GM23338 (cell line): ENCODE results near the gene RNF150.

Experiments used
- CREB1 ChIP-seq: fragments of 250-450 bp; sonication (Bioruptor Pico); IDR thresholded peaks from 2 replicates; pipeline ENCODE4 v1.5.0; 2020; ENCODE audit warnings: low read depth, mild to moderate bottlenecking, moderate library complexity
- EZH2 ChIP-seq: fragments of 200-600 bp; sonication (generic); IDR thresholded peaks from one replicate; pipeline ENCODE4 v1.8.0; 2017; ENCODE audit warnings: antibody characterized with exemption, mild to moderate bottlenecking, low read depth; ENCODE audit not compliant: unreplicated experiment
- EZH2phosphoT487 ChIP-seq: fragments of 200-600 bp; sonication (generic); IDR thresholded peaks from one replicate; pipeline ENCODE4 v1.8.1; 2018; ENCODE audit warnings: antibody characterized with exemption; ENCODE audit not compliant: unreplicated experiment
- JUNB ChIP-seq: IDR thresholded peaks from one replicate; pipeline ENCODE4 v1.6.1; 2016; ENCODE audit warnings: antibody characterized with exemption; ENCODE audit not compliant: unreplicated experiment
- NANOG ChIP-seq: IDR thresholded peaks from 2 replicates; pipeline ENCODE4 v1.6.1; 2016; ENCODE audit warnings: antibody characterized with exemption, borderline replicate concordance
- POLR2AphosphoS5 ChIP-seq: IDR thresholded peaks from 2 replicates; pipeline ENCODE4 v1.6.1; 2016; ENCODE audit warnings: antibody characterized with exemption, low read depth
- STAT1 ChIP-seq: IDR thresholded peaks from one replicate; pipeline ENCODE4 v1.6.1; 2016; ENCODE audit warnings: antibody characterized with exemption; ENCODE audit not compliant: unreplicated experiment
- ZNF114 ChIP-seq: fragments of 250-450 bp; sonication (Bioruptor Pico); IDR thresholded peaks from 2 replicates; pipeline ENCODE4 v1.5.0; 2020; ENCODE audit warnings: mild to moderate bottlenecking, moderate library complexity
- ZNF331 ChIP-seq: fragments of 250-450 bp; sonication (Bioruptor Pico); IDR thresholded peaks from 2 replicates; pipeline ENCODE4 v1.5.0; 2020; ENCODE audit warnings: low read depth, mild to moderate bottlenecking, moderate library complexity
- TF ChIP-seq, protein P1 (sequence below), 2 experiments: fragments of 200-600 bp in 1 of 2; sonication (generic) in 1 of 2; conservative IDR thresholded peaks; 2 replicates each; pipeline versions ENCODE4 v1.5.1 to v1.6.1; 2016 to 2017; ENCODE audit warnings: antibody characterized with exemption in 2 of 2, low read depth in 2 of 2, mild to moderate bottlenecking in 2 of 2, moderate library complexity in 1 of 2
- TF ChIP-seq, protein P2 (sequence below): IDR thresholded peaks from one replicate; pipeline ENCODE4 v1.6.1; 2018; ENCODE audit warnings: antibody characterized with exemption; ENCODE audit not compliant: unreplicated experiment
- TF ChIP-seq, protein P3 (sequence below): IDR thresholded peaks from 2 replicates; pipeline ENCODE4 v1.6.1; 2016; ENCODE audit warnings: antibody characterized with exemption
- TF ChIP-seq, protein P4 (sequence below): fragments of 250-450 bp; sonication (Bioruptor Pico); IDR thresholded peaks from 2 replicates; pipeline ENCODE4 v1.5.0; 2020; ENCODE audit warnings: mild to moderate bottlenecking, moderate library complexity

DNA sequence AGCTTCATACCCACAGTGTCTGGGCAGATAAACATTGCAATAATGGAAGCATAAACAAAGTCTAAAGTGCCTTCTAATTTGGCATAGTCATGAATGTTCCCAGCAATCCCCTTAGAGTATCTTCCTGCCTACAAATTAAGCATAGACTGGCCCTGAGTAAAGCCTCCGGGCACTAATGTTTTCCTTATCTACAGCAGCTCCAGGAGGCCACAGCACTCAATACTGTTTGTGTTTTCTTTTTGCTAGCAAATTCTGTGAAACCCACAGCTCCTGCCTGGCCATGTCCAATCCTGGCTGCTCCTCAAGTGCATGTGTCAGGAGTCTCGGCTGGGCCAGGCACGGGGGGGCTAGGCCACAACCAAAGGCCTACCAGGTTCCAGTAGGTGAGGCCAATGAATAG, 274.4 kb downstream of the RNF150 start:
- TF ChIP-seq, protein P1, sequence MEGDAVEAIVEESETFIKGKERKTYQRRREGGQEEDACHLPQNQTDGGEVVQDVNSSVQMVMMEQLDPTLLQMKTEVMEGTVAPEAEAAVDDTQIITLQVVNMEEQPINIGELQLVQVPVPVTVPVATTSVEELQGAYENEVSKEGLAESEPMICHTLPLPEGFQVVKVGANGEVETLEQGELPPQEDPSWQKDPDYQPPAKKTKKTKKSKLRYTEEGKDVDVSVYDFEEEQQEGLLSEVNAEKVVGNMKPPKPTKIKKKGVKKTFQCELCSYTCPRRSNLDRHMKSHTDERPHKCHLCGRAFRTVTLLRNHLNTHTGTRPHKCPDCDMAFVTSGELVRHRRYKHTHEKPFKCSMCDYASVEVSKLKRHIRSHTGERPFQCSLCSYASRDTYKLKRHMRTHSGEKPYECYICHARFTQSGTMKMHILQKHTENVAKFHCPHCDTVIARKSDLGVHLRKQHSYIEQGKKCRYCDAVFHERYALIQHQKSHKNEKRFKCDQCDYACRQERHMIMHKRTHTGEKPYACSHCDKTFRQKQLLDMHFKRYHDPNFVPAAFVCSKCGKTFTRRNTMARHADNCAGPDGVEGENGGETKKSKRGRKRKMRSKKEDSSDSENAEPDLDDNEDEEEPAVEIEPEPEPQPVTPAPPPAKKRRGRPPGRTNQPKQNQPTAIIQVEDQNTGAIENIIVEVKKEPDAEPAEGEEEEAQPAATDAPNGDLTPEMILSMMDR (conservative IDR thresholded peaks at IDR 0.05; ENCODE audit: low read depth in 2 of 2), result no peak
- TF ChIP-seq EZH2, result no peak
- TF ChIP-seq NANOG, result no peak
- no peak for TF ChIP-seq CREB1
- TF ChIP-seq, protein P2, sequence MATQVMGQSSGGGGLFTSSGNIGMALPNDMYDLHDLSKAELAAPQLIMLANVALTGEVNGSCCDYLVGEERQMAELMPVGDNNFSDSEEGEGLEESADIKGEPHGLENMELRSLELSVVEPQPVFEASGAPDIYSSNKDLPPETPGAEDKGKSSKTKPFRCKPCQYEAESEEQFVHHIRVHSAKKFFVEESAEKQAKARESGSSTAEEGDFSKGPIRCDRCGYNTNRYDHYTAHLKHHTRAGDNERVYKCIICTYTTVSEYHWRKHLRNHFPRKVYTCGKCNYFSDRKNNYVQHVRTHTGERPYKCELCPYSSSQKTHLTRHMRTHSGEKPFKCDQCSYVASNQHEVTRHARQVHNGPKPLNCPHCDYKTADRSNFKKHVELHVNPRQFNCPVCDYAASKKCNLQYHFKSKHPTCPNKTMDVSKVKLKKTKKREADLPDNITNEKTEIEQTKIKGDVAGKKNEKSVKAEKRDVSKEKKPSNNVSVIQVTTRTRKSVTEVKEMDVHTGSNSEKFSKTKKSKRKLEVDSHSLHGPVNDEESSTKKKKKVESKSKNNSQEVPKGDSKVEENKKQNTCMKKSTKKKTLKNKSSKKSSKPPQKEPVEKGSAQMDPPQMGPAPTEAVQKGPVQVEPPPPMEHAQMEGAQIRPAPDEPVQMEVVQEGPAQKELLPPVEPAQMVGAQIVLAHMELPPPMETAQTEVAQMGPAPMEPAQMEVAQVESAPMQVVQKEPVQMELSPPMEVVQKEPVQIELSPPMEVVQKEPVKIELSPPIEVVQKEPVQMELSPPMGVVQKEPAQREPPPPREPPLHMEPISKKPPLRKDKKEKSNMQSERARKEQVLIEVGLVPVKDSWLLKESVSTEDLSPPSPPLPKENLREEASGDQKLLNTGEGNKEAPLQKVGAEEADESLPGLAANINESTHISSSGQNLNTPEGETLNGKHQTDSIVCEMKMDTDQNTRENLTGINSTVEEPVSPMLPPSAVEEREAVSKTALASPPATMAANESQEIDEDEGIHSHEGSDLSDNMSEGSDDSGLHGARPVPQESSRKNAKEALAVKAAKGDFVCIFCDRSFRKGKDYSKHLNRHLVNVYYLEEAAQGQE, result no peak
- no peak for TF ChIP-seq JUNB
- TF ChIP-seq POLR2AphosphoS5, result no peak
- TF ChIP-seq, protein P3, sequence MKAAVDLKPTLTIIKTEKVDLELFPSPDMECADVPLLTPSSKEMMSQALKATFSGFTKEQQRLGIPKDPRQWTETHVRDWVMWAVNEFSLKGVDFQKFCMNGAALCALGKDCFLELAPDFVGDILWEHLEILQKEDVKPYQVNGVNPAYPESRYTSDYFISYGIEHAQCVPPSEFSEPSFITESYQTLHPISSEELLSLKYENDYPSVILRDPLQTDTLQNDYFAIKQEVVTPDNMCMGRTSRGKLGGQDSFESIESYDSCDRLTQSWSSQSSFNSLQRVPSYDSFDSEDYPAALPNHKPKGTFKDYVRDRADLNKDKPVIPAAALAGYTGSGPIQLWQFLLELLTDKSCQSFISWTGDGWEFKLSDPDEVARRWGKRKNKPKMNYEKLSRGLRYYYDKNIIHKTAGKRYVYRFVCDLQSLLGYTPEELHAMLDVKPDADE, result no peak
- no peak for TF ChIP-seq EZH2phosphoT487
- TF ChIP-seq STAT1, result no peak
- TF ChIP-seq ZNF331 (CRISPR knock-in tag), result no peak
- TF ChIP-seq ZNF114, result no peak
- TF ChIP-seq, protein P4, sequence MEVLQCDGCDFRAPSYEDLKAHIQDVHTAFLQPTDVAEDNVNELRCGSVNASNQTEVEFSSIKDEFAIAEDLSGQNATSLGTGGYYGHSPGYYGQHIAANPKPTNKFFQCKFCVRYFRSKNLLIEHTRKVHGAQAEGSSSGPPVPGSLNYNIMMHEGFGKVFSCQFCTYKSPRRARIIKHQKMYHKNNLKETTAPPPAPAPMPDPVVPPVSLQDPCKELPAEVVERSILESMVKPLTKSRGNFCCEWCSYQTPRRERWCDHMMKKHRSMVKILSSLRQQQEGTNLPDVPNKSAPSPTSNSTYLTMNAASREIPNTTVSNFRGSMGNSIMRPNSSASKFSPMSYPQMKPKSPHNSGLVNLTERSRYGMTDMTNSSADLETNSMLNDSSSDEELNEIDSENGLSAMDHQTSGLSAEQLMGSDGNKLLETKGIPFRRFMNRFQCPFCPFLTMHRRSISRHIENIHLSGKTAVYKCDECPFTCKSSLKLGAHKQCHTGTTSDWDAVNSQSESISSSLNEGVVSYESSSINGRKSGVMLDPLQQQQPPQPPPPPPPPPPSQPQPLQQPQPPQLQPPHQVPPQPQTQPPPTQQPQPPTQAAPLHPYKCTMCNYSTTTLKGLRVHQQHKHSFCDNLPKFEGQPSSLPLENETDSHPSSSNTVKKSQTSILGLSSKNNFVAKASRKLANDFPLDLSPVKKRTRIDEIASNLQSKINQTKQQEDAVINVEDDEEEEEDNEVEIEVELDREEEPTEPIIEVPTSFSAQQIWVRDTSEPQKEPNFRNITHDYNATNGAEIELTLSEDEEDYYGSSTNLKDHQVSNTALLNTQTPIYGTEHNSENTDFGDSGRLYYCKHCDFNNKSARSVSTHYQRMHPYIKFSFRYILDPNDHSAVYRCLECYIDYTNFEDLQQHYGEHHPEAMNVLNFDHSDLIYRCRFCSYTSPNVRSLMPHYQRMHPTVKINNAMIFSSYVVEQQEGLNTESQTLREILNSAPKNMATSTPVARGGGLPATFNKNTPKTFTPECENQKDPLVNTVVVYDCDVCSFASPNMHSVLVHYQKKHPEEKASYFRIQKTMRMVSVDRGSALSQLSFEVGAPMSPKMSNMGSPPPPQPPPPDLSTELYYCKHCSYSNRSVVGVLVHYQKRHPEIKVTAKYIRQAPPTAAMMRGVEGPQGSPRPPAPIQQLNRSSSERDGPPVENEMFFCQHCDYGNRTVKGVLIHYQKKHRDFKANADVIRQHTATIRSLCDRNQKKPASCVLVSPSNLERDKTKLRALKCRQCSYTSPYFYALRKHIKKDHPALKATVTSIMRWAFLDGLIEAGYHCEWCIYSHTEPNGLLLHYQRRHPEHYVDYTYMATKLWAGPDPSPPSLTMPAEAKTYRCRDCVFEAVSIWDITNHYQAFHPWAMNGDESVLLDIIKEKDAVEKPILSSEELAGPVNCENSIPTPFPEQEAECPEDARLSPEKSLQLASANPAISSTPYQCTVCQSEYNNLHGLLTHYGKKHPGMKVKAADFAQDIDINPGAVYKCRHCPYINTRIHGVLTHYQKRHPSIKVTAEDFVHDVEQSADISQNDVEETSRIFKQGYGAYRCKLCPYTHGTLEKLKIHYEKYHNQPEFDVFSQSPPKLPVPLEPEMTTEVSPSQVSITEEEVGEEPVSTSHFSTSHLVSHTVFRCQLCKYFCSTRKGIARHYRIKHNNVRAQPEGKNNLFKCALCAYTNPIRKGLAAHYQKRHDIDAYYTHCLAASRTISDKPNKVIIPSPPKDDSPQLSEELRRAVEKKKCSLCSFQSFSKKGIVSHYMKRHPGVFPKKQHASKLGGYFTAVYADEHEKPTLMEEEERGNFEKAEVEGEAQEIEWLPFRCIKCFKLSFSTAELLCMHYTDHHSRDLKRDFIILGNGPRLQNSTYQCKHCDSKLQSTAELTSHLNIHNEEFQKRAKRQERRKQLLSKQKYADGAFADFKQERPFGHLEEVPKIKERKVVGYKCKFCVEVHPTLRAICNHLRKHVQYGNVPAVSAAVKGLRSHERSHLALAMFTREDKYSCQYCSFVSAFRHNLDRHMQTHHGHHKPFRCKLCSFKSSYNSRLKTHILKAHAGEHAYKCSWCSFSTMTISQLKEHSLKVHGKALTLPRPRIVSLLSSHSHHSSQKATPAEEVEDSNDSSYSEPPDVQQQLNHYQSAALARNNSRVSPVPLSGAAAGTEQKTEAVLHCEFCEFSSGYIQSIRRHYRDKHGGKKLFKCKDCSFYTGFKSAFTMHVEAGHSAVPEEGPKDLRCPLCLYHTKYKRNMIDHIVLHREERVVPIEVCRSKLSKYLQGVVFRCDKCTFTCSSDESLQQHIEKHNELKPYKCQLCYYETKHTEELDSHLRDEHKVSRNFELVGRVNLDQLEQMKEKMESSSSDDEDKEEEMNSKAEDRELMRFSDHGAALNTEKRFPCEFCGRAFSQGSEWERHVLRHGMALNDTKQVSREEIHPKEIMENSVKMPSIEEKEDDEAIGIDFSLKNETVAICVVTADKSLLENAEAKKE, result no peak
